ENCODE results near the gene TMEM233. TPM values are rescaled to one million over a fixed set of nuclear protein-coding genes. Genes with fewer than 3 reads are reported as not detected.

The TMEM233 gene
- total and polyA plus RNA-seq, 9 of the 15 experiments (the other 6 are each of a cell fraction or from before 2014, with no cell fraction given) = 0.04 to 0.17 (median 0.07) TPM; not detected in 2

- no peak for TF ChIP-seq ZNF318 (IDR thresholded peaks at IDR 0.05; ENCODE audit: borderline replicate concordance in 1 of 2, low read depth in 1 of 2)
- no peak for TF ChIP-seq TFE3 (CRISPR knock-in tag; IDR thresholded peaks at IDR 0.05)
- no peak for TF ChIP-seq STAG1 (CRISPR knock-in tag; IDR thresholded peaks at IDR 0.05; ENCODE audit: borderline replicate concordance)
- TF ChIP-seq ATF4 (CRISPR knock-in tag; IDR thresholded peaks at IDR 0.05) = 0 out of 2 replicates have a peak, but pooled peaks have one; percentile 8
- peak; percentile 59; the same call in 1 of the 2 replicates for TF ChIP-seq ZNF274 (IDR thresholded peaks at IDR 0.05; ENCODE audit: borderline replicate concordance, low read depth, low read length)
- peak; percentile 82; the same call in 1 of the 2 replicates for TF ChIP-seq CEBPG (CRISPR knock-in tag; IDR thresholded peaks at IDR 0.05)
- no peak for TF ChIP-seq CEBPG (tag; conservative IDR thresholded peaks at IDR 0.05 in 1 of 2, IDR thresholded peaks at IDR 0.05 in 1 of 2)
- TF ChIP-seq SETDB1 (IDR thresholded peaks at IDR 0.05; ENCODE audit: low read length) = no peak
- no peak for TF ChIP-seq KHSRP (IDR thresholded peaks at IDR 0.05)
- no peak for TF ChIP-seq CHD4 (IDR thresholded peaks at IDR 0.05; ENCODE audit: insufficient read depth, insufficient replicate concordance, low read depth, low read length, poor library complexity, severe bottlenecking)
- no peak for TF ChIP-seq NFXL1 (CRISPR knock-in tag; IDR thresholded peaks at IDR 0.05)
- no peak for TF ChIP-seq ZBTB17 (CRISPR knock-in tag; IDR thresholded peaks at IDR 0.05)
- no peak for TF ChIP-seq ZNF217 (CRISPR knock-in tag; IDR thresholded peaks at IDR 0.05)
- no peak for TF ChIP-seq MLX (CRISPR knock-in tag; conservative IDR thresholded peaks at IDR 0.05)
These were observed 74.2 kb downstream of the TMEM233 start, which contains the start of gene PRKAB1 (continued) for GRCh38 chr12:119667577-119668323.

Measured in K562 (cell line).